EL (cell line): Measurements from ENCODE around the gene LPCAT1.
"Not testable (repeated sequence)": the region's sequence is repeated elsewhere in the genome, so short reads cannot be mapped to it uniquely, and the experiment has no call there.

ENCODE experiments used
- DNase-seq: peaks from one replicate; pipeline ENCODE4 v3.0.0-alpha.2; 2016

LPCAT1 gene

DNA sequence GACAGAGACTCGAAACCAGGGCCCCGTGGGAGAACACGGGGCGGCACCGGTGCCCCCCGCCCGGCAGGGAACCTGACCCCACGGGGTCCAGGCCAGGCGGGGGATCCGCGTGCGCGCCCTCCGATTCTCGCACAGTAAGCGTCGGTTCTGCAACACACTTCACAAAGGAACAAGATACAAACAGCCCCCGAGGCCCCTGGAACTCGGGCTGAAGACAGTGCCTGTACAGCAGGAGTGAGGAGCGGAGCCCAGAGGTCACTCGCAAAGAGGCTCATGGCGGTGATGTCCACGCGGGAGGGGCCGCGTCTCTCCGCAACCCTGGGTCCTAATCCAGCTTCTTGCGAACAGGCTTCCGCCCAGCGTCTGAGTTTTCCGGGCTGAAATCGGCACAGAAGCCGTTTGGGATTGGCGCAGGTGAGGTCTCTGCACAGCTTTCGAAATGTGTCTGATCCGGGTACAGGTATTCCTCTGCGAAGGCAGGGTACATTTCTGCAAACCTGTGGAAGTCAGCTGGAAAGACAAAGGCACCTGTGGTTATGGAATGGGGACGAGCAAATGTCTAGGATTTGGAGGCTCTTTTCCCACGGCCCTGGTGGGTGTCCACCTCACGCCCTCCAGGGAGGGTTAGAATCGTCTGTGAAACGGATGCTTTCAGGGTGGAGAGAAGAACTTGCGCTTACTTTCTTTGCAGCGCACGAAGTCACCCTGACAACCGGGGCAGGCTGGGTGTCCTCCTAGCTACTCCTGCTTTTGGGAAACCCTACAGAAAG lies 60.2 kb downstream of the LPCAT1 start:
- DNase-seq = no peak

DNA sequence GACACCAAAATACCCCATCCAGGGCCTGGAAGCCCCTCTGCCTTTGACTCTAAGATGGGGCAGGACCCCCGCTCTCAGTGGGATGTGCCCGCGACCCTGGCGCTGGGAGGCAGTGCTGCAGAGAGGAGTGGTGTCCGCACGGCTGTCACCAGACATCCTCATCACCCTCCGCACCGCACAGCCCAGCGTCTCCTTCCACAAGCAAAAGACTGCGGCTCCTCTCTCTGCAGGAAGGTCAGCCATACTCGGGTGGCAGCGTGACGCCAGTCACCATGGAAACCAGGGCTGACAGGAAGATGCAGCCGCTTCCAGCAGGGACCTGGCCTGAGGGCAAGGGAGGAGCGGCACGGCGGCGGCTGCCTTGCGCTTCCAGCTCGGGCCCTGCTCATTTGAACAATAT lies 61.4 kb downstream of the LPCAT1 start:
- DNase-seq = no peak

DNA sequence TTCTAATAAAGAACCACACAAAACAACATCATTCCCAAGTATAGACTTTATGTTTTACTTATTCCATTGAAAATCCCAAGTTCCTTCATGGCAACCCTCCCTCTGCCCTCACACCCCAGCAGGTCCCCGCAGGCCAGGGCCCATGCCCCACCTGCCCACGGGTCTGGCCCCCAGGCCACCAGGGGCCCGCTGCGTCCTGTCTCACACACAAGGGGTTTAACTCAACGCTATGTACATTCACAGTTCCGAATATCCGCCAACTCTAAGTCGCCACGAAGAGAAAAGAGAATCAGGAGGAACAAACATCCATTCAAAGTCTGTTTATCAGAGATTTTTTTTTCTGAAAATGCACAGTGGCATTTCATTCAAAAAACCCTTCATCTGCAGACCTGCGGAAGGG lies 62.4 kb downstream of the LPCAT1 start:
- DNase-seq = no peak

DNA sequence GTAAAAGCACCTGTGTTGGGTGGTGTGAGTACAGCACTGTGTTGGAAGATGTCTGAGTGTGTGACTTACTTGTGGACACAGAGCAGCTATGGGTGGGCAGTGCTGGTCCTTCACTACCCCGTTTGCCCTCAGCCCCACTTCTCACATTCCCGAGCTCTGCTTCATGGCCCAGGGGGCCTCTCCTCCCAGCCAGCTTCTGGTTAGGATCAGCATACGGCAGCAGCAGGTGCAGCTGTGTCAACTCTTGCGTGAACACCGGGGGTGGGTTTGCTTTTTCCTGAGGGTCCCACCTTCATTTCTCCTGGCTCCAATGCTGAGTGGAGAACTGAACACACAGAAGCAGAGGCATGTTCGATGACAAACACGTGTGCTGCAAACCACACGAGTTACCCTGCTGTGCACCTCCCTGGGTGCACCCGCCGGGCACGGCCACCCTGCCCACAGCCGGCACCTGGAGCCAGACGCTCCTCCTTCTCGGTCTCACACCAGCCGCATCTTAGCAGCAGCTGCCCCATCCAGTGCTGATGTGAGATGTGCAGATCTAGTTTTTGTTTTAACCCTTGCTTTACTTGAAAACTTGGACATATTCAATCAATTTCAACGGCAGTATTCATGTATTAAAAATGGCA lies 63.6 kb downstream of the LPCAT1 start:
- no peak for DNase-seq

DNA sequence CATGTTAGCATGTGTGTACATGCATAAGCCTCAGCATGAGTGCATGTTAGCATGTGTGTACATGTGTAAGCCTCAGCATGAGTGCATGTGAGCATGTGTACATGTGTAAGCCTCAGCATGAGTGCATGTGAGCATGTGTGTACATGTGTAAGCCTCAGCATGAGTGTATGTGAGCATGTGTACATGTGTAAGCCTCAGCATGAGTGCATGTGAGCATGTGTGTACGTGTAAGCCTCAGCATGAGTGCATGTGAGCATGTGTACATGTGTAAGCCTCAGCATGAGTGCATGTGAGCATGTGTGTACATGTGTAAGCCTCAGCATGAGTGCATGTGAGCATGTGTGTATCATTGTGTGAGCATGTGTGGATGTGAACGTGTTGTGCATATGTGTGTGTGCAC lies 64.3 kb downstream of the LPCAT1 start:
- DNase-seq = not testable (repeated sequence)

DNA sequence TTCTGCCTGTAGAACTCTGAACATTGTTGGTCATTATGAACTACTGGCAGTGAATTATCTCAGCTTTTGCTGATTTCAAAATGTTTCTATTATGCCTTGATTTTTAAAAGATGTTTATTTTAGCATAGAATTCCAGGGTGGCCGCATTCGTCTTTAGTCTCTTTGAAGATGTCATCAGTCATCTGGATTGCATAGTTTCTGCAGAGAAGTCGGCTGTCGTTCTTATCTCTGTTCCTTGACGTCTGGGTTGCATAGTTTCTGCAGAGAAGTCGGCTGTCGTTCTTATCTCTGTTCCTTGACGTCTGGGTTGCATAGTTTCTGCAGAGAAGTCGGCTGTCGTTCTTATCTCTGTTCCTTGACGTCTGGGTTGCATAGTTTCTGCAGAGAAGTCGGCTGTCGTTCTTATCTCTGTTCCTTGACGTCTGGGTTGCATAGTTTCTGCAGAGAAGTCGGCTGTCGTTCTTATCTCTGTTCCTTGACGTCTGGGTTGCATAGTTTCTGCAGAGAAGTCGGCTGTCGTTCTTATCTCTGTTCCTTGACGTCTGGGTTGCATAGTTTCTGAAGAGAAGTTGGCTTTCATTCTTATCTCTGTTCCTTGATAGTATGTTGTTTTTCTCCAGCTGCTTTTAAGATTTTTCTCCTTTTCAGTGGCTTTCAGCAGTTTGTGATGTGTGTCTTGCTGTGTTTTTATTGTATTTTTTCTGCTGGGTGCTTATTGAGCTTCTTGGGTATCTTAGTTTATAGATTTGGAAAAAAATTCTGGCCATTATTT lies 67.5 kb downstream of the LPCAT1 start:
- DNase-seq = not testable (repeated sequence)

DNA sequence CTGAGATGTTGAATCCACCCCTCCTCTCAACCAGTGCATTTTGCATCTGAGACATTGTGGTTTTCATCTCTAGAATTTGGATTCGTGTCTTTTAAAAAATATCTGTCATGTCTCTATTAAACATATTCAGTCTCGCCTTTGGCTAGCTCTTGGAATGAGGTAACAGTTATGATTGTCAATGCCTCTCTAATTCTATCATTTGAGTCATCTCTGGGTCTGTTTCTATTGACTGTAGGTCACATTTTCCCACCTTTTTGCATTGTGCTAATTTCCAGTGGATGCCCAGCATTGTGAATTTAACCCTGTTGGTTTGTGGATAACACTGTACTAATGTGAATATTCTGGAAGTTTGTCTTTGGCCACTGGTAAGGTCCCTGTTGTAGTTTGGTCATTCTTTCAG lies 70.1 kb downstream of the LPCAT1 start:
- no peak for DNase-seq

DNA sequence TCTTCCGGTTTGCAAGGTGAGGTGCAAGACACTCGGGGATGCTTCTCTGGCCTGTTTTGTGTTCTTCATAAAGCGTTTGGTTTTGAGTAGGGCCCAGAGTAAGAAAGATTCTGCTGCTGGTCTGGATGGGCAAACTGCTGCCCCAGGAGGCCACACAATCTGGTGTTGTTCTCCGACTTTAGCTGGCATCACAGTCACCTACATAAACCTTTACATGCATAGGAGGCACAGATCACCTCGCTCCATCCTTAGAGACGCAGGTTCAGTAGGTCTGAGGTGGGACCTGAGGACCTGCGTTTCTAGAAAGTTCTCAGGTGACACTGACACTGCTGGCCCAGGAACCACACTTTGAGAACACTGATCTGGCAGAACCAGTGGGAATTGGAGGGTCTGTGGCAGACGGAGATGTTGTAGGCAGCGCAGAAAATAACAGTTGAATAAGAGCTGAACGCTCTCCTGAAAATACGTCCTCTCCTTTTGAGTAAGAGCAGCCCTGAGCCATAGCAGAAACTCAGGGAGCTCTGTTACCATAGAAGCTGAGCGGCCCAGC lies 74.6 kb downstream of the LPCAT1 start:
- DNase-seq = no peak

DNA sequence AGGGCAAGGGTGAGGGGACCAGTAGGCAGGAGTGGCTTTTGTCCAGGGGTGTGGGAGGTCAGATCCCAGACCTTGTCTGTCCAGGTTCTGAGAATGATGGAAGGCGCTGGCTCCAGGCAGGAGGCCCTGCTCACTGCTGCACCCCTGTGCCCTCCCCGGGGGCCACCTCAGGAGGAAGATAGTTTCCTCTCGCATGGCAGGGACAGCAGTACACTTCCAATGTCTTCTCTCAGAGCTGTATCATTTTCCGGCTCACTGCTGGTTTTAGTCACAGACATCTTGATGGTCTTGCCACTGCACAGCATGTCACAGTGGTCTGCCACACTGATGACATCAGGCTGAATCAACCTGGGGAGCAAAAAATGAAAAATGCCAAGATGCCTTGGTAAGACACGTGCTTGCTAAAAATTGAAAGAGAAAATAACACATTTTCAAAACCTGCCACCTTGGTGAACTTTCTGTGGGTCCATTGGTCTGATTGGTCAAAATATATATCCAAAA lies 75.2 kb downstream of the LPCAT1 start:
- DNase-seq = no peak

DNA sequence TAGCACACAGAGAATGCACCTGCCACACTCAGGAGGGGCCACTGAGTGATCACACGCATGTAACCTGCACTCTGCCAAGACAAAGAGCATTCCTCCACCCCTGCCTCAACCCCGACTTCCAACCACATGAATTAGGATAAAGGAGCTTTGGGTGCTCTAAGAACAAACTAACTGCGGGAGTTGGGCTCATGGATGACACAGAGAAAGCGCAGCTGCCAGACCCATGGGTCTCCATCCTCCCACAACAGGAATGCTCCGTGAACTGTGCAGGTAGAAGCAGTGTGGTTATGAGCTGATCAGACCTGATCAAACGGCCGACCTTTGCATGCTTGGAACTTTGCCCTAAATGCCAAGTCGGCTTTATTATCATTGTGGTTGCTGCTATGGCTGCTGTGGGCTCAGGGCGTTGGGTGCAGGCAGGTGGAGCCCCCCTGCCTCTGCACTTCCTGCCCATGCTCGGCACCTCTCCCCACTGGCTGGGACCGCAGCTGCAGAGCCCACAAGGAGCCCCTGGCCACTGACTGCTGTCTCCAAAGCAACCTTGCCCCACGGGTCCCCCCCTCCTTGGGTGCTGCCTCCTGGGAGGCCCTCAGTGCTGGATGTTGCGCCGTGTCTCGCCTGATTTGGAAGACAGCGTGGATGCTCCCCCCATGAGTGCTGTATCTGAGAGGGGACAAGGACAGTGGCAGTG lies 75.9 kb downstream of the LPCAT1 start:
- DNase-seq = no peak

DNA sequence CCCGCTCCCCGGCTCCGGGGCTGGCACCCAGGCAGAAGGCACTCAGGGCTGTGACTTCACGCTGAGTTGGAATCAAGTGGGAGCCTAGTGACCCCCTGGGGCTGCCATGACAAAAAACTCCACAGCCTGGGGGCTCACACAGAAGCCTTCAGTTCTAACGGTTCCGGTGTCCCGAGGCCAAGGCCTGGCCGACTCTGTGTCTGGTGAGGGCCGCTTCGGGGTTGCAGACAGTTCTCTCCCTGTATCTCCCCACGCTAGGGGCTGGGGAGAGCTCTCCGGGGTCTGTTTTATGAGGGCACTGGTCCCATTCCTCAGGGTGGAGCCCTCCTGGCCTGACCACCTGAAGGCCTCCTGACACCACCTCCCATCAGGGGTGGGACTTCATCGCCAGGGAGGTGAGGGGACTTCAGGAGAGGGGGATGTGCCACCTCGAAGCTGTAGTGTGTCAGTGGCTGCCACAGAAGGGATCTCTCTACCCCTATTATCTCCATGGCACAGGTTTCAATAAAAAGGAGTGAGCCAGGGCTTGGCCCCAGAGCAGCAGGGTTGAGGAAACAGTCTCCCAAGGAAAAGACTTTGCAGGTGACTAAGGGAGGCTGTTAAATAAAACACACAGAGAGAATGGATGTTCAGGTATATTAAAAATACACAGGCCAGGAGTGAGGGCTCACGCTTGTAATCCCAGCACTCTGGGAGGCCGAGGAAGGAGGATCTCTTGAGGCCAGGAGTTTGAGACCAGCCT lies 77.0 kb downstream of the LPCAT1 start:
- no peak for DNase-seq

DNA sequence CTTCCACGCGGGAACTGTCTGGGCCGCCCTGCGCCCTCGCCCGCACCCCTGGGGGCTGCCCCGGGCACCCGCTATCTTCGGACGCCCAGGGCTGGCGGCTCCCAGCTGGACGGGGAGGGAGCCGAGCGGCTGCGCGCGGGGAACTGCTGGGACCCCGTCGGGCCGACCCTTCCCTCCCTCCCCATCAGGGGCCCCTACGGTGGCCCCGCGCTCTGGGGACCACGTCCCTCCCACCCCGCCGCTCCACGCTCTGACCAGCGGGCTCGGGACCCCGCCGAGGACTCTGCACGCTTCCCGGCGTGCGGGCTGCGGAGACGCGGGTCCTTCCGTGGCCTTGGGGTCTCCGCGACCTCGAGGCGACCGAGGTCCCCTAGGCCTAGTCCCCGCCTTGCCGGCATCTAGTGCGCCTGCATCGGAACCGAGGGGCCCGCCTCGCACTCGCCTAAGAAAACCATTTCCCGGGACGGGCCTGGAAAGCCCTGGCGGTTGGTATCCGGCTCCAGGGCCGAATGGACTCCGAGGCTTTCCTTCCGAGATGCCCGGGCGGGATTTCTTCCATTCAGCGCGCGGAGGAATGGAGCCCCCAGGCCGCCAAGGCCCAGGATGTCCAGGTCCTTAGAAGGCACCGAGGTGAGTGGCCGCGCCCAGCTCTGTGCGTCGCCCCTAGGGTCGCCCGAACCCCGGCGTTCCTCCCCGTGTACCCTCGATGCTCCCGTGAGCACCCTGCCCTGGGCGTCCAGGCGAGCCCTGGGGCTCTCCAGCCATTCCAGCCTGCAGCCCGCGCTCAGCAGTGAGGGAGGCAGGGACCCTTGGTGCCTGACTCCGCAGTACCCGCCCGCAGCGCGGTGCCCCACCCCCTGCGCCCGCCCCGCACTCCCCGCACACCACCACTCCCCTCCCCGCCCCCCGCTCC lies 77.8 kb downstream of the LPCAT1 start:
- DNase-seq = no peak

DNA sequence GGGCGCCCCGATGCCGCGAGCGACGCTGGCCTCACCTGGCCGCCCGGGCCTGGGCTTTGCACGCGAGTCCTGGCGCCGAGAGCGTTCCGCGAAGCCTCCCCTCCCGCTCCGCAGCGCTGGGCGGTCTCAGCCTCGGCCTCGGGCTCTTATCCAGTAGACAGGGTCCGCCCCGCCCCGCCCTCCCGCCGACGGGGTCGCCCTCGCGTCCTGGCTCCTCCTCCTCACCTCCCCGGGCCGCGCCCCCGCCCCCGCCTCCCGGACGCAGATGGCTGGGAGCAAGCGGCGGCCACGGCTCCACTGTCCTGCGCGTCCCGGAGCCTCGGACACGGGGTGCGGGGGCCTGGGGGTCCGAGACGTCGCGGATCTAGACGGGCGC lies 78.5 kb downstream of the LPCAT1 start, which contains the start of gene SLC6A3:
SLC6A3 (minus strand) TSS at position 128 of the 376 bp plus-strand sequence. CDS start 2,243 bp downstream, outside the sequence.
- DNase-seq = no peak

DNA sequence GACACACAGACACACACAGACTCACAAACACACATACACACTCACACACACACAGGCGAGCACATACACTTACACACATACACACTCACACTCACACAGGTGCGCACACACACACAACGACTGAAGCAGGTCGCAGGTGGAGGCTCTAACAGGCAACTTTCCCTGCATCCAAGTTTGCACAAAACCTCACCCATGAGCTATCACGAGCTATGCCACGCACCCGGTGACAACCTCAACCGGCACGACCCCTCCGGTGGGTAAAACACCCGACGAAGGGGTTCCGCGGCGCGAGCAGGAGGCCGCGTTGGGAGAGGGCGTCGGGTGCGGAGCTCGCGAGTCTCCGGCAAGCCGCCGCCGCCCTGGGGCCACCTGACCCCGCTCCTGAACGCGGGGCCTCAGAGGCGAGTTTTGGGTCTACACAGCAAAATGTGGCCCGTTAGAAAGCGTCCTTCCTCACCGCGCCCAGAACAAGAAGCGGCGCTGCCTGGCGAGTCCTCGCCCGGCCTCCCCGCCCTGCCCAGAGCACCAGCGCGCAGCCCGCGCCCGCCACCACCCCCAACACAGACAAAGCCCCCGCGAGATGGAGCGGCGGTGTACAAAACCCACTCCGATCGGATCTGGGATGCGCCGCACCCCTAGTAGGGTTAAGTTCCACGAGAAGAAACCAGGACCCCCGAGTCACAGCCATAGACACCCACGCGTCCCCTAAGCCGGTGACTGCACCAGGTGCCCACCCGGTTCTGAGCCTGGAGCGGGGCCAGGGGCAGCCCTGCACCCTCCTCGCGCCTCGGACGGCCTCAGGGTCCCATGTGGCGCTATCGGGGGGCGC lies 79.2 kb downstream of the LPCAT1 start:
- DNase-seq = no peak

DNA sequence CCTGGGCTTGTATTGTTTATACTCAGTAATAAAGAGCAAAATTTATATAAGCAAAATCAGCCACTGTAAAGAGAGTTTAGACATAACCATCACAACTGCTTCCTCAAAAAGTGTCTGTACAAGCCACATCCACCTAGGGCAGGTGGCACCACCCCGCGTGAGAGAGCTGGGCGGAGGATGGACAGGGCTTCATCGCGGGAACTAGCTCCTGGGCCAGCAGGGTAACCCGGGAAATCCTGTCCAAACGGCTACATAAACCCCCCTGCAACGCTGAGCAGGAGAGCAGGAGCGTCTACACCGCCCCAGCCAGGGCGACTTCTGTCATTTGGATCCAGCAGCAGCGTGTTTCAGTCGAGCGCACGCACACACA lies 79.8 kb downstream of the LPCAT1 start:
- no peak for DNase-seq

DNA sequence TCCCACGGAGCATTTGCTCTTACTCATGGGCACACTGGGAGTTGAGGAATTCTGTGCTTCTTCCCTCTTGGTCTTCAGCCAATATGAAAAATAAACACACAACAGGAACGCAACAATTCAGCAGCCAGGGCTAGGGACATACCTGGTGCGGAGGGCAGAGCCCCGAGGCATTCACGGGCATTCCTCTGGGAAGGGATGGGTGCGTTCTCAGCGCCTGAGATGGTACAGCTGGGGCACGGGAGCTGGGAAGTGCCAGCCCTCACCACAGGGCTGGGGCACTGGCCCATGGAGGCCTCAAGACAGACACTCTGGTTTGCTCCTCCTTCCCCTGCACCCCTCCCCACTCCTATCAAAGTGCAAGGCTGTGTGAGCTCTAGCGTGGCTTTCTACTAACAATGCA lies 80.6 kb downstream of the LPCAT1 start:
- DNase-seq = no peak

DNA sequence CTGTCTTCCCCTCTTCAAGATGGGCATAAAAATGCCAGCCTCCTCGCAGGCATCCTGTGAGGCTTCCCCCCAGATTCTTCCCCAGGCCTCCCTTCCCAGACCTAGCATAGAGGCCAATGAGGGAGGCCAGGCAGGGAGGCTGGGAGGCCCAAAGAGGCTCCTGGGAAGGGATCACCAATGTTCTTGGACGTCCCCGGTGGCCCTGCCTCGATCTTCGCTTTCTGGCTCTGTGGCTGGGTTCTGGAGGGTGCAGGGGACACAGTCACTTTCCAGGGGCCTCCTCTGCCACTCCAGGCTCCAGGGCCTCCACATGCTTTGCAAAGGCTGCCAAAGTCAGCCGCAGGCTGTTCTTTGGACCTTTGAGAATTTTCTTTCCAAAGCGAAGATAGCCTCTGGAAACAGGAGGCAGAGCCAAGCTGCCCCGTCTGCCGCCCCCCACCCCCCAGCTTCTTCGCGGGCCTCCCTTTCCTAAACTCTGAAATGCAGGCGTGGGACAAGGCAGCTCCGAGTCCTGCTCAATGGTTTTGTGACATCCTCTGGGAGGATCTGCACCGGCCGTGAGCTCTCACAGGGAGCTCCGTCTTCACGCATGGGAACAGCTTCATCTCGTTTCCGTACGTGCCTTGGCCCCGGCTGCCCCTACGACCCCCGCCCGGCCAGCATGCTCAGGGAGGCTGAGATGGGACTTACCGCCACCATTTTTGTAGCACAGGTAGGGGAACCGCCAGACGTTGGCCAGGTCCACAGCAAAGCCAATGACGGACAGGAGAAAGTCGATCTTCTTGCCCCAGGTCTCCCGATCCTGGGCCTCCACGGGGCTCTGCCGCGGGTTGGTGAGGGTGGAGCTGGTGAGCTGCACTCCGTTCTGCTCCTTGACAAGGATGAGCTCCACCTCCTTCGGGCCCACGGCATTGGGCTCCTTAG lies 81.3 kb downstream of the LPCAT1 start:
- no peak for DNase-seq

DNA sequence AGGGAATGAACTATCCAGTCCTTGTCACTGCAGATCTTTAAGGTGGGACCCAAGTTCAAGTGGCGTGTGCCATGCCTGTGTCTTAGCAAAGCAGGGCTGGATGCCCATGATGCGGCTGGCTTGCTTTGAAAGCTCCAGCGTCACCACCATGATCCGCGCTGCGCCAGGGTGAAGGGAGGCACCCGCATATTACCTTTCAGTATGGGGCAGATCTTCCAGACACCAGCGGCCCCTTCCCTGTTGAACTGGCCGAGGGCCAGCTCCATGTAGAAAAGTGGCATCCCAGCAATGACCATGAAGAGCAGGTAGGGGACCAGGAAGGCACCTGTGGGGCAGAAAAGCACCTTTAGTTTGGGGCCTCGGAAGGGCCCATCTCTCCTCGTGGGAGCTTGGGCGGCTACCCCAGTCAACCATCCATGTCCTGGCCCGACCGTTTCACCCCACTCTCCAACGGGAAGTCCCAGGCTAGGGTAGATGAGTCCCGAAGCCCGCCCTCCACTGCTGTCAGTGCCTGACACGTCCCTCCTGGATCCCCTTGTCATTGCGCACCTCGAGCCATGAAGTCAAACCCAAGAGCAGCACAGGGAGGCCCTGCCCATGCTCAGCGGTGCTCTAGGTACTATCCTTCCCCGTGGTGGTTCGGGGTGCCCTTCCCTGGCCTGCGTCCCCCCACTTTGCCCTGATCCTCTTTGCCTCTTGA lies 82.4 kb downstream of the LPCAT1 start:
- no peak for DNase-seq
